Osteoblast (primary cell): ENCODE measurements around the gene BTBD17. TPM values are rescaled to one million over a fixed set of nuclear protein-coding genes. Genes with fewer than 3 reads are reported as not detected.

Experiments used
- DNase-seq: peaks from one replicate; pipeline ENCODE4 v3.0.0; 2011; ENCODE audit warnings: low spot score, mixed read lengths; ENCODE audit not compliant: insufficient read length; ENCODE audit errors: missing footprints
- H2AFZ ChIP-seq: 2 replicates; pipeline ENCODE4 v1.6.0; 2011; ENCODE audit warnings: mild to moderate bottlenecking, low read length
- H3K27ac ChIP-seq: 2 replicates; pipeline ENCODE4 v1.5.1; 2011; ENCODE audit warnings: mild to moderate bottlenecking, low read depth, low read length, moderate library complexity
- H3K27me3 ChIP-seq: 2 replicates; pipeline ENCODE4 v1.6.0; 2012; ENCODE audit warnings: mild to moderate bottlenecking, control low read depth, inconsistent platforms, low read length, moderate library complexity; ENCODE audit not compliant: insufficient read depth
- H3K36me3 ChIP-seq: 2 replicates; pipeline ENCODE4 v1.5.1; 2011; ENCODE audit warnings: mild to moderate bottlenecking, low read length, control low read depth, moderate library complexity; ENCODE audit not compliant: insufficient read depth
- H3K4me1 ChIP-seq: 2 replicates; pipeline ENCODE4 v1.5.1; 2011; ENCODE audit warnings: mild to moderate bottlenecking, low read length, control low read depth, moderate library complexity; ENCODE audit not compliant: insufficient read depth
- H3K4me2 ChIP-seq: 2 replicates; pipeline ENCODE4 v1.6.0; 2011; ENCODE audit warnings: mild to moderate bottlenecking, low read length; ENCODE audit not compliant: insufficient read depth
- H3K4me3 ChIP-seq: fragments of 200-600 bp; sonication (generic); 3 replicates; pipeline ENCODE4 v1.5.1; 2012; ENCODE audit warnings: mild to moderate bottlenecking, low read length, inconsistent platforms; ENCODE audit not compliant: insufficient read depth
- H3K79me2 ChIP-seq: 2 replicates; pipeline ENCODE4 v1.6.0; 2012; ENCODE audit warnings: mild to moderate bottlenecking, low read length, control low read depth, inconsistent platforms; ENCODE audit not compliant: insufficient read depth
- H3K9me3 ChIP-seq: 2 replicates; pipeline ENCODE4 v1.5.1; 2011; ENCODE audit warnings: low read depth, low read length, control low read depth
- H4K20me1 ChIP-seq: 2 replicates; pipeline ENCODE4 v1.6.0; 2012; ENCODE audit warnings: mild to moderate bottlenecking, low read length, control low read depth; ENCODE audit not compliant: insufficient read depth
- total RNA-seq: library from RNA; depleted of rRNA; stranded (reverse); fragments of >200 nt; gene quantifications from 2 replicates; pipeline ENCODE4 v1.2.3, GENCODE V29; 2012
- TF ChIP-seq, protein P1 (sequence below): IDR thresholded peaks from 2 replicates; pipeline ENCODE4 v1.5.1; 2011; ENCODE audit warnings: mild to moderate bottlenecking, low read depth, low read length, moderate library complexity; ENCODE audit errors: extremely low read depth

Gene BTBD17
- total RNA-seq, 1 donor, result not detected

DNA sequence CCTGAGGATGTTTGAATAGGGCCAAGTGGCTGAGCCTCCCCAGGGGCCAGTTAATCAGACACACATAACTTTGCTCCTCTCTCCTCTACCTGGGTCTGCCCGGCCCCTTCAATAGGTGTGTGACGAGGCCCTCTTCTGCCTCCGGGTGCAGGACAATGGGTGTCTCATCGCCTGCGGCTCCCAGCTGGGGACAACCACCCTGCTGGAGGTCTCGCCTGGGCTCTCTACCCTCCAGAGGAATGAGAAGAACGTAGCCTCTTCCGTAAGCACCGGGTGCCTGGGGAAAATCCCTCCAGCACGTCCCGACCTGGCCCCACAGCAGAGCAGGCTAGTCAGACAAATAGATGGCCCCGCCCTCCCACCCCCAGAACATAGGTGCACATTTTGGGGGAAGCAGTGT, 51.8 kb downstream of the BTBD17 start:
- H3K4me3 ChIP-seq, result no peak overlapping the region
- TF ChIP-seq, protein P1, sequence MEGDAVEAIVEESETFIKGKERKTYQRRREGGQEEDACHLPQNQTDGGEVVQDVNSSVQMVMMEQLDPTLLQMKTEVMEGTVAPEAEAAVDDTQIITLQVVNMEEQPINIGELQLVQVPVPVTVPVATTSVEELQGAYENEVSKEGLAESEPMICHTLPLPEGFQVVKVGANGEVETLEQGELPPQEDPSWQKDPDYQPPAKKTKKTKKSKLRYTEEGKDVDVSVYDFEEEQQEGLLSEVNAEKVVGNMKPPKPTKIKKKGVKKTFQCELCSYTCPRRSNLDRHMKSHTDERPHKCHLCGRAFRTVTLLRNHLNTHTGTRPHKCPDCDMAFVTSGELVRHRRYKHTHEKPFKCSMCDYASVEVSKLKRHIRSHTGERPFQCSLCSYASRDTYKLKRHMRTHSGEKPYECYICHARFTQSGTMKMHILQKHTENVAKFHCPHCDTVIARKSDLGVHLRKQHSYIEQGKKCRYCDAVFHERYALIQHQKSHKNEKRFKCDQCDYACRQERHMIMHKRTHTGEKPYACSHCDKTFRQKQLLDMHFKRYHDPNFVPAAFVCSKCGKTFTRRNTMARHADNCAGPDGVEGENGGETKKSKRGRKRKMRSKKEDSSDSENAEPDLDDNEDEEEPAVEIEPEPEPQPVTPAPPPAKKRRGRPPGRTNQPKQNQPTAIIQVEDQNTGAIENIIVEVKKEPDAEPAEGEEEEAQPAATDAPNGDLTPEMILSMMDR, result no peak
- no peaks in the 10 kb centered on the region for H4K20me1 ChIP-seq
- no peaks in the 10 kb centered on the region for H3K27me3 ChIP-seq
- no peaks in the 10 kb centered on the region for H3K36me3 ChIP-seq
- no peaks in the 10 kb centered on the region for H3K79me2 ChIP-seq
- no peaks in the 10 kb centered on the region for H3K4me1 ChIP-seq
- H3K27ac ChIP-seq, result no peak overlapping the region
- DNase-seq, result peak; percentile 10
- H3K9me3 ChIP-seq, result peaks cover 4% of the 10 kb centered on the region
- no peak overlapping the region for H3K4me2 ChIP-seq
- H2AFZ ChIP-seq, result no peak overlapping the region

DNA sequence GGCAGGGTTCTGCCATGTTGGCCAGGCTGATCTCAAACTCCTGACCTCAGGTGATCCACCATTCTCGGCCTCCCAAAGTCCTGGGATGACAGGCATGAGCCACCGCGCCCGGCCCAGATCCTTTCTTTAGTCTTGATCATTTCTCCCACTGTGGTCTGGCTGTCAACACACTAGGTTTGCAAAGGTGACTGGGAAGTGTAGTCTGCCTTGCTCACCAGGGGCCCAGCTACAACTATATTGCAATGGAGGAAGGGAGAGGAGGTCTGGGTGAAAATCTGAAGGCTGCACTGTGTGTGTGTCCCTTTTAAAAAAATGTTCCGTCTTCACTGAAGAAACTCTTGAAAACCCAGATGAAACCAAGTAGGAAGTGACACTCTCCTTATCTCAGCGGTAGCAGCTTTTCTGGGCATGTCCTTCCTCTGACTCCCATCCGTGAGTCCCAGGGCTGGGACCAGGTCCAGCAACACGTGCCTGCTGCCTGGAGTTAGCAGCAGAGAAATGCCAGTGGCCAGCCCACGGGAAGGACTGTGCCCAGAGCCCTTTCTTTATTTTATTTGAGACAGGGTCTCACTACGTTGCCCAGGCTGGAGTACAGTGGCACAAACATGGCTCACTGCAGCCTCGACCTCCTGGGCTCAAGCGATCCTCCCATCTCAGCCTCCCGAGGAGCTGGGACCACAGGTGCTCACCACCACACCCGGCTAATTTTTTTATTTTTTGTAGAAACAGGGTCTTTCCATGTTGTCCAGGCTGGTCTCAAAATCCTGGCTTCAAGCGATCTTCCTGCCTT, 53.5 kb downstream of the BTBD17 start:
- H3K79me2 ChIP-seq, result no peaks in the 10 kb centered on the region
- H2AFZ ChIP-seq, result no peak overlapping the region
- no peaks in the 10 kb centered on the region for H3K36me3 ChIP-seq
- H3K4me3 ChIP-seq, result no peak overlapping the region
- no peaks in the 10 kb centered on the region for H3K4me1 ChIP-seq
- H3K27me3 ChIP-seq, result no peaks in the 10 kb centered on the region
- H4K20me1 ChIP-seq, result no peaks in the 10 kb centered on the region
- peaks cover 4% of the 10 kb centered on the region for H3K9me3 ChIP-seq
- DNase-seq, result peak; percentile 80
- no peak overlapping the region for H3K4me2 ChIP-seq
- TF ChIP-seq, protein P1, result no peak
- H3K27ac ChIP-seq, result no peak overlapping the region

Other genes starting within 250 kb of the BTBD17 start
- 470 and 728 TPM in 2 replicates for gene RPL38, start 158.2 kb downstream of the BTBD17 start, total RNA-seq
- 1.2 and 1.4 TPM in 2 replicates for gene TTYH2, start 148.3 kb downstream of the BTBD17 start, total RNA-seq
- gene DNAI2, start 87.6 kb downstream of the BTBD17 start, total RNA-seq, result not detected in 2 replicates
- gene KIF19, start 35.6 kb downstream of the BTBD17 start, total RNA-seq, result not detected in 2 replicates
- not detected in 2 replicates for gene GPR142, start 5.6 kb upstream of the BTBD17 start, total RNA-seq
- 2.9 and 6.8 TPM in 2 replicates for gene GPRC5C, start 70.2 kb upstream of the BTBD17 start, total RNA-seq
- not detected in 2 replicates for gene CD300A, start 104.8 kb upstream of the BTBD17 start, total RNA-seq
- not detected in 2 replicates for gene CD300LB, start 169.6 kb upstream of the BTBD17 start, total RNA-seq
- under 0.01 TPM in 1 of 2 replicates, not detected in the other for gene CD300C, start 184.2 kb upstream of the BTBD17 start, total RNA-seq
- not detected in 2 replicates for gene CD300H, start 205.6 kb upstream of the BTBD17 start, total RNA-seq
- not detected in 2 replicates for gene CD300LD, start 230.4 kb upstream of the BTBD17 start, total RNA-seq